BJ (cell line): Measurements from ENCODE around the gene COA8. TPM values are rescaled to one million over a fixed set of nuclear protein-coding genes. Genes with fewer than 3 reads are reported as not detected.

Experiments used
- CTCF ChIA-PET: fragments of 350-600 bp; formaldehyde crosslinking; extraction: SDS; loops from one replicate; lab custom pipeline; 2021; ENCODE audit warnings: antibody characterized with exemption, inconsistent platforms; lab: Yijun Ruan, JAX
- POLR2A ChIA-PET: fragments of 300-600 bp; sonication (Branson Sonifier 250); formaldehyde crosslinking; extraction: SDS; loops from one replicate; lab custom pipeline; 2021; ENCODE audit warnings: antibody characterized with exemption; lab: Charles Lee
- DNase-seq: peaks from one replicate; pipeline ENCODE4 v3.0.0-alpha.2; 2011; ENCODE audit warnings: low read depth
- H3K27me3 ChIP-seq: 2 replicates; pipeline ENCODE4 v1.6.0; 2011; ENCODE audit warnings: low read length; ENCODE audit not compliant: control insufficient read depth, insufficient read depth
- H3K36me3 ChIP-seq: 2 replicates; pipeline ENCODE4 v1.5.1; 2011; ENCODE audit warnings: low read length; ENCODE audit not compliant: control insufficient read depth, insufficient read depth
- H3K4me3 ChIP-seq: 2 replicates; pipeline ENCODE4 v1.5.1; 2011; ENCODE audit warnings: low read depth, mild to moderate bottlenecking, control low read depth, low read length
- CTCF ChIP-seq: IDR thresholded peaks from 2 replicates; pipeline ENCODE4 v1.5.1; 2011; ENCODE audit warnings: low read depth, mild to moderate bottlenecking, control low read depth, inconsistent platforms, low read length, moderate library complexity; ENCODE audit not compliant: insufficient read depth
- polyA plus RNA-seq: library from polyadenylated mRNA; depleted of rRNA; stranded (reverse); fragments of >200 nt; gene quantifications from 2 replicates; pipeline ENCODE4 v1.2.3, GENCODE V29; 2011

Gene COA8
- polyA plus RNA-seq, 1 experiment = 16.9 TPM

- CTCF ChIA-PET = interaction anchor here (2.0 to 10.1 kb wide), 2 partner anchors 9 to 27 kb away, joined by 11 to 228 read pairs; partner anchors contain the start of gene TRMT61A
- Histone ChIP-seq H3K27me3 (peaks cover 1% of the 10 kb centered on the region; the same call in 1 of the 2 replicates), H3K36me3 (peaks cover 4% of the 10 kb centered on the region), H3K4me3 (no peak overlapping the region)
- DNase-seq = no peak
- no peak for TF ChIP-seq CTCF
- POLR2A ChIA-PET = no interaction called here
Measured at GRCh38 chr14:103520269-103520656, 42.5 kb upstream of the COA8 start.

GRCh38 chr14:103520657-103521437 is 41.9 kb upstream of the COA8 start:
- peaks cover 1% of the 10 kb centered on the region; the same call in 1 of the 2 replicates for H3K27me3 ChIP-seq
- peaks cover 2% of the 10 kb centered on the region for H3K36me3 ChIP-seq
- POLR2A ChIA-PET = no interaction called here
- peak overlapping the region; percentile 56 for H3K4me3 ChIP-seq
- peak; percentile 68 for TF ChIP-seq CTCF
- CTCF ChIA-PET = interaction anchor here (2.0 to 10.1 kb wide), 2 partner anchors 9 to 27 kb away, joined by 11 to 228 read pairs; partner anchors contain the start of gene TRMT61A
- no peak for DNase-seq

GRCh38 chr14:103521438-103521950 is 41.3 kb upstream of the COA8 start:
- CTCF ChIA-PET = interaction anchor here (2.0 to 10.1 kb wide), 2 partner anchors 8 to 26 kb away, joined by 11 to 228 read pairs; partner anchors contain the start of gene TRMT61A
- peak overlapping the region; percentile 56 for H3K4me3 ChIP-seq
- no peak for DNase-seq
- POLR2A ChIA-PET = no interaction called here
- TF ChIP-seq CTCF = no peak
- H3K36me3 ChIP-seq = peaks cover 2% of the 10 kb centered on the region
- peaks cover 1% of the 10 kb centered on the region; the same call in 1 of the 2 replicates for H3K27me3 ChIP-seq

GRCh38 chr14:103521951-103522563 is 40.7 kb upstream of the COA8 start:
- TF ChIP-seq CTCF = no peak
- H3K27me3 ChIP-seq = peaks cover 1% of the 10 kb centered on the region; the same call in 1 of the 2 replicates
- peaks cover 2% of the 10 kb centered on the region for H3K36me3 ChIP-seq
- ChIA-PET CTCF (interaction anchor here (2.0 to 10.1 kb wide), 2 partner anchors 8 to 25 kb away, joined by 11 to 228 read pairs; partner anchors contain the start of gene TRMT61A), POLR2A (no interaction called here)
- no peak for DNase-seq
- H3K4me3 ChIP-seq = peak overlapping the region; percentile 56
